Endometrium (tissue), 2 donors: ENCODE data around the gene PAPSS1.
"Not testable (repeated sequence)": the region's sequence is repeated elsewhere in the genome, so short reads cannot be mapped to it uniquely, and the experiment has no call there.

Source experiments
- FAIRE-seq: peaks from 2 replicates; lab custom pipeline; 2012; peaks lifted over from hg19 to GRCh38; lab: Jason Lieb, UNC
- donor health status: control.
- donor health status: control.

Gene PAPSS1

GRCh38 chr4:107726131-107726925, 6.3 kb upstream of the PAPSS1 start:
- not testable (repeated sequence) for FAIRE-seq

DNA sequence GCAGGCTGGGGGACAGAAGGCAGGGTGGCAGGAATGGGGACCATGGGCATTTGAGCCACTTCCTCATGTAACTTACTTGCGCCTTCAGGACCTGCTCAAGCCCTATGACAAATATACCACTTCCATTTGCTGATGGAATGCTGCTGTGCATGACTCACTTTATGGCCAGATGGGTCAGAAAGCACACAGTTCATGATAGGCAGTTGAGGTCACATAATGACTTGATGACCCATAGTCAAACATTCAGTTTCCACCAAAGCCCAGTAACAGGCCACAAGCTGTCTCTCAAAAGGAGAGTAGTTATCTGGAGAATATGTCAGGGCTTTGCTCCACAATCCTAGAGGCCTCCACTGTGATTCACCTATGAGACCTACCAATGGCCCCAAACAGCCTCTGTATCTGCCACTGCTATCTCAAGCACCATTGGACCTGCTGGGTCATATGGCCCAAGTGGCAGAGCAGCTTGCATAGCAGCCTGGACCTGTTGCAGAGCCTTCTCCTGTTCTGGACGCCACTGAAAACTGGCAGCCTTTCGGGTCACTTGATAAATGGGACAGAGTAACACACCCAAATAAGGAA, 5.3 kb upstream of the PAPSS1 start:
- FAIRE-seq, result no peak

GRCh38 chr4:107723331-107723730, 3.3 kb upstream of the PAPSS1 start:
- not testable (repeated sequence) for FAIRE-seq

GRCh38 chr4:107721436-107722100, 1.5 kb upstream of the PAPSS1 start:
- FAIRE-seq, result no peak

DNA sequence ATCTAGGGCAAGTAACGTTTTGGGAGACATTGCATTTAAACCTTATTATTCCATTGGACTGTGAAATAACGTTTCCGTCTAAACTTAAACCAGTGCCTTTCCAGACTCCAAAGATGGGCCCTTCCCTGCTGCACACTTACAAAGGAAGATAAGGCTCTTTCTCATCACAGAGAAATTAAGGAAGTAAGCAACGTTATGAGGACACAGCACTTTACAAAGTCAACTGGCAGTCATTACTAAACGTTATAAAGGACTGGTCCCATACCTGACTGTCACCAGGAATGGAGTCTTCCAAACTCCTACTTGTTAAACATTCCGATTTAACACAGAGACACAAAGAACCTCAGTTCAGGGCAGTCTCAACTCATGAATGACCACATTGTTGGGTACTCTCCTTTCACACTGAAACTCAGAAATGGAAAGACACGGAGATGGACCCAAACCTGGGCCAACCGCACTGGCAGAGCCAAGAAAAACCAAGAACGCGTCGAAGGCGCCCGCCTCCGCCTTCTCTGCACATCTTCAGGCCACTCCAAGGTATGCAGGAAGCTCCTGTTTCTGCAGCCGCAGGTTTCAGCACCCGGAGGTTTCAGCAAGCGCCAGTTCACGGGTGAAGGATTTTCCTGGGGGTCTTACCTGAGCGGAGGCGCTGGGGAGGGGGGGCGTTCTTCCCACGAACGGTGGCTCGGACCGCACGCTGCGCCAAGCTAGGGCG, 670 bp downstream of the PAPSS1 start:
- no peak for FAIRE-seq

DNA sequence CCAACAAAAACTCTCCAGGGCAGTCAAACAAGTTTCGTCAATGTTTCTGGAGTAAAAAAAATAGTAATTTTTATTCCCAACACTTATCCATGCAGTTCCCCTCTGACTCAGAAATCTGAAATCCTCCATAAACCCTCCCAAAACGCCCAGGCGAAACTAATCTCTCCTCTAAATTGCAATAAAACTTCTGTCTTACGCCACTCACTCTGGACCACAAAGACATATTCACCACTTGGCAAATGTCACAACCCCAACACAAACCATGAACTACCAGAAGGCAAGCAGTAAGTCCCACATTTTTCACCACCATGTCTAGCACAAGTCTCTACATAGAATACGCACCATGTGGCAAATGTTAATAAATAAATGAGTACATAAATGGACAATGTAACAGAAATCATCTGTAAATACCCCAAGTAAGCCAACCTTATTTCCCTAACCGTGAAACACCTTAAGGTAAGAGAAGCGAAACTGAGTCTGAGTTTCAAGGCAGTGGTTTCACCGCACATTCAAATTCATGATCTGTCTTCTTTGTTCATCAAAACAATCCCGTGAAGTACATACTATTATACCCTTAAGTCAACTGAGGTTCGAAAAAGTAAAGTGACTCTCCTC, 1.6 kb downstream of the PAPSS1 start:
- no peak for FAIRE-seq

- FAIRE-seq, result no peak
Observed at GRCh38 chr4:107714256-107714655, 5.8 kb downstream of the PAPSS1 start.

DNA sequence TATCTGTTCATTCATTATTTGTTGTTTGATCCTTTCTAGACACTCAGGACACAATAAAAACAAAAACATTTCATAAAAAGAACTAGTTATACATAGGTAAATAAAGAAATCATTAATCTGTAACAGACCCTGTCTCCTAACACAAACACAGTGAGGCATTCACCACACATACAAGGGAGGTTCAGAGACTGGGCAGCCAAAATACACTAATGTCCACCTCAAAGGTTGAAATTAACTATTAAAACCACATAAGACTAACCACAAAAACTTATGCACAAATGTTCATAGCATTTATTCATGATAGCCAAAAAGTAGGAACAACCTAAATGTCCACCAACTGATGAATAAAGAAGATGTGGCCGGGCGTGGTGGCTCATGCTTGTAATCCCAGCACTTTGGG, 7.8 kb downstream of the PAPSS1 start:
- no peak for FAIRE-seq

DNA sequence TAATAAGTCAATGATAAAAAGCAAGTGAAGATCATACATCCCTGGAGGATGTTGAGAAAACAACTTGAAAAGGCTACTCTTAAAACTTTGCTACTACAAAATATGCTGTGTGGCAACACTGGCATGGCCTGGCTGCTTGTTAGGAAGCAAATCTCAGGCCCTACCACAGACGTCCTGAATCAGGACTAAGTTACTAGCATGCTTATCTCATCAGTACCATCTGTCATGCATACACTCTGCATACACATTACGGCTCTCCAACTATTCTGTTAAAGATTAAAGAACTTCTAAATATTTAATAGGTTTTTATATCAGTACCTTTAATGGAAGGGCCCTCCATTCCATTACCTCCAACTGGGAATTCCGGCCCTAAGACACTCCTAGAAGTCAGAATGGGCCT, 8.2 kb downstream of the PAPSS1 start:
- no peak for FAIRE-seq

GRCh38 chr4:107710493-107711459, 9.3 kb downstream of the PAPSS1 start:
- FAIRE-seq, result no peak

DNA sequence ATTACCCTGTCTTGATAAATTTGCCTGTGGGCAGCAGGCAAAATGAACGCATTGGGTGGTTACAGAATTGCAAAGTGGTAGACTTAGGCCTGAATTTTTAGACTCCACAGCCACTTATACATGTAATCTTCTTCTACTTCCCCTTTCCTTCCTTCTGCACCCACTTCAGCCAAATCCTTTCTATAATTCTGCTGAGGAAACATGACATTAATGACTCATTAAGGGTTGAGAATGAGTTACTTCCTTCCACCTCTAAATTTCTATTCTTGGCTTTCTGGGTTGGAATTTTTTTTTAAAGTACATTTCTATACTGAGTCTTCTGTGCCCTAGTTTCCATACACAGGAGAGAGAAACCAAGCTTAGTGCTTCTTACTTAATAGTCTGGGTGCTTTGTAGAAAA, 10.1 kb downstream of the PAPSS1 start:
- no peak for FAIRE-seq

DNA sequence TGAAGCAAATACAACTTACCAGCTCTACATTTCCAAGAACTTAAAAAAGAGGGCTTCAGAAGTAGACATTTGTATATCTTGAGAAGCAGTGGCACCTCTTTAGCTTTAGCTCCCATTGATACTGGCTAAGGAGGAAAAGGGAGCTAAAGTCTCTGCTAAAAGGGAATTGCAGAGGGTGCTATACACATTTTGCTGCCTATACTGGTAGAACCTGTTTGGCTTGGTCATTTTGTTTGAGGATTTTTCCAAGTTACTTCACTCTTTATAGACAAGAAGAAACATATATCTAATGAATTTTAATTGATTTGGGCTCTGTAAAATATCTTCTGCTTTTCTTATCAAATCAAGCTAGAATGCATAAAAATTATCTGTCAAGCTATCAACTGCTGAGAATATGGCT, 11.8 kb downstream of the PAPSS1 start:
- FAIRE-seq, result no peak

DNA sequence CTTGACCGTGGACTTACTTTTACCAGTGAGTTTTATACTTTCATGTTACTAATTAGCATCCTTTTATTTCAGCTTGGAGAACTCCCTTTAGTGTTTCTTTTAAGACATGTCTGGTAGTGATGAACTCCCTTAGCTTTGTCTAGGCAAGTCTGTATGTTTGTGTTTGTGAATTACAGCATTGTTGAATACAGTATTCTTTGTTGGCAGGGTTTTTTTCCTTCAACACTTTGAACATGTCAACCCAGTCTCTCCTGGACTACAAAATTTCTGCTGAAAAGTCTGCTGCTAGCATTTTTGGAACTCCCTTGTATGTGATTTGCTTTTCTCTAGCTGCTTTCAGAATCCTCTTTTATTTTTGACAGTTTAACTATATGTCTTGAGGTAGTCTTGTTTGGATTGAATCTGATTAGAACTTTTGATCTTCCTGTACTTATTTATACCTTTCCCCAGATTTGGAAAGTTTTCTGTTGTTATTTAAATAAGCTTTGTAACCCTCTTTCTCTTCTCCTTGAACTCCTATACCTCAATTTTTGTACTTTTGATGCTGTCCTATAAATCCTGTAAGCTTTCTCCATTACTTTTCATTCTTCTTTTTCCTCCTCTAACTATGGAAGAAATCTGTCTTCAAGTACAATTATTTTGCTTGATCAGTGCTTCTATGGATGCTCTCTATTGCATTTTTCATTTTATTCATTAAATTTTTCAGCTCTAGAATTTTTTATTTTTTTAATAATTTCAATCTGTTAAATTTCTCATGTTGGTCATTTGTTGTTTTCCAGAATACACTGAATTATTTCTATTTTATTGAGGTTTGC, 14.1 kb downstream of the PAPSS1 start:
- no peak for FAIRE-seq

DNA sequence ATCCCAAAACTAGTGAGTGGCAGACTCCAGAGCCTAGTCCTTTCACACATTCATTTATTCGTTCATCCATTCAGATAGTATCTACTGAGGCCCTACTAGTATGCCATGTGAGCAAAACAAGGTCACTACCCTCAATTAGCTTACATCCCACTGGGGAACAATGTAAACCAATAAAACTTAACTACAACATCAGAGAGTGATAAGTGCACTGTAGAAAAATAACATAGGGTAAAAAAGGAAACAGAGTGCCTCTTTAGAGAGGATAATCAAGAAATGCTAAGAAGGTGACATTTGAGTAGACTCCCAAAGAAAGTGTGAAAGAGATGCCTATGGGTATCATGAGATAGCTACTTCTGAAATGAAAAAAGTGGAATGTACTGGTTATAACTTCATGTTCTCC, 18.5 kb downstream of the PAPSS1 start:
- FAIRE-seq, result no peak

DNA sequence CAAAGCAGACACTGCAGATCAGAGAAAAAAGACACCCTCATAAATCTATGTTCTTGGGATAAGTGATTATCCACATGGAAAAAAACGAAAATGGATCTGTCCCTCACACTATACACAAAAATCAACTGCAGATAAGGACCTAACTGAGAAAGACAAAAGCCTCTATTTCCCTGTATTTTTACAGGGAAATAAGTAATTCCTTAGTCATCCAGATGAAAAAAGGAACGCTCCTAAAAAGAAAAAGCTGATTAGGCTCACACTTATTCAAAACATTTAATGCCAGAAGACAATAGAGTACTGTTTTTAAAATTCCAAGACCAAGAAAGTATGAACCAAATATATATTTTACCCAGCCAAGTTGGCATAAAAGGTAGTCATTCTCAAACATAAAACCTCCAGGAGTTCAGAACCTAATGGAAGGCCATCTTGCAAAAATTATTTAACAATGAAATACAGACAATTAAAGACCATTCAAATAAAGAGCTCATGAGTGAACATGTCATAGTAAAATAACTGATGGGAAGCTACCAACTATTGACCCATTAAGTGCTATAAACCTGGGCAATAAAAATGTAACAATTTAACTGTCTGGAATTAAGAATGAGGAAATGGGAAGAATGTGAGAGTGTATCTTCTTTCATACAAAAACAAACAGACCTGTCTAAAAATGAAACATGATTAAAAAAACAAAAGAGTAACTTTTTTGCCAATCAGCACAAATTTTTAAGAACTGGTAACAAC, 20.4 kb downstream of the PAPSS1 start:
- FAIRE-seq, result no peak

- FAIRE-seq, result not testable (repeated sequence)
Observed at GRCh38 chr4:107696187-107696586, 23.8 kb downstream of the PAPSS1 start.

GRCh38 chr4:107693132-107693531, 26.9 kb downstream of the PAPSS1 start:
- FAIRE-seq, result no peak

- FAIRE-seq, result no peak
Observed at GRCh38 chr4:107692202-107692601, 27.8 kb downstream of the PAPSS1 start.

GRCh38 chr4:107691378-107691777, 28.7 kb downstream of the PAPSS1 start:
- FAIRE-seq, result no peak
